GM23248 (cell line): ENCODE results near the gene ADGRL4.

Experiments
- EZH2 ChIP-seq: fragments of 200-600 bp; sonication (generic); IDR thresholded peaks from 2 replicates; pipeline ENCODE4 v1.6.1; 2018; ENCODE audit warnings: antibody characterized with exemption, mild to moderate bottlenecking; ENCODE audit not compliant: insufficient read depth, poor library complexity, severe bottlenecking
- EZH2phosphoT487 ChIP-seq: fragments of 200-600 bp; sonication (generic); IDR thresholded peaks from 2 replicates; pipeline ENCODE4 v1.6.1; 2018; ENCODE audit warnings: antibody characterized with exemption, moderate library complexity, mild to moderate bottlenecking, low read depth; ENCODE audit not compliant: insufficient read depth

- no peak for TF ChIP-seq EZH2phosphoT487
- no peak for TF ChIP-seq EZH2
These were observed at the start of gene ADGRL4 for GRCh38 chr1:79006564-79006963.
